Parathyroid adenoma (tissue), 2 donors: Measurements from ENCODE around the gene GPR107.

ENCODE experiments used
- H2AFZ ChIP-seq: fragments of 300-600 bp; sonication (generic); one replicate; pipeline ENCODE4 v1.7.0; 2017; ENCODE audit warnings: antibody characterized with exemption, mild to moderate bottlenecking
- H3K27ac ChIP-seq: fragments of 300-600 bp; sonication (generic); one replicate; pipeline ENCODE4 v1.7.0; 2017
- H3K27me3 ChIP-seq: fragments of 300-600 bp; sonication (generic); one replicate; pipeline ENCODE4 v1.7.0; 2017; ENCODE audit warnings: low read length; ENCODE audit not compliant: control insufficient read depth, insufficient read depth
- H3K36me3 ChIP-seq: fragments of 300-600 bp; sonication (generic); one replicate; pipeline ENCODE4 v1.7.0; 2017; ENCODE audit warnings: low read length; ENCODE audit not compliant: control insufficient read depth, insufficient read depth
- H3K4me1 ChIP-seq: fragments of 300-600 bp; sonication (generic); one replicate; pipeline ENCODE4 v1.7.0; 2017; ENCODE audit warnings: control low read depth
- H3K4me2 ChIP-seq: fragments of 300-600 bp; sonication (generic); one replicate; pipeline ENCODE4 v1.7.0; 2017; ENCODE audit warnings: low read length
- H3K4me3 ChIP-seq: fragments of 300-600 bp; sonication (generic); one replicate; pipeline ENCODE4 v1.7.0; 2017; ENCODE audit warnings: low read depth, low read length
- H3K79me2 ChIP-seq: fragments of 300-600 bp; sonication (generic); one replicate; pipeline ENCODE4 v1.7.0; 2017; ENCODE audit warnings: control low read depth
- H3K9ac ChIP-seq: fragments of 300-600 bp; sonication (generic); one replicate; pipeline ENCODE4 v1.7.0; 2017; ENCODE audit warnings: mild to moderate bottlenecking
- H3K9me3 ChIP-seq: fragments of 300-600 bp; sonication (generic); one replicate; pipeline ENCODE4 v1.7.0; 2017; ENCODE audit warnings: low read length; ENCODE audit not compliant: control insufficient read depth
- TF ChIP-seq, protein P1 (sequence below): fragments of 300-600 bp; sonication (generic); IDR thresholded peaks from one replicate; pipeline ENCODE4 v1.7.0; 2017; ENCODE audit warnings: antibody characterized with exemption, mild to moderate bottlenecking
- donor health status: primary hyperparathyroidism.

GPR107 gene

DNA sequence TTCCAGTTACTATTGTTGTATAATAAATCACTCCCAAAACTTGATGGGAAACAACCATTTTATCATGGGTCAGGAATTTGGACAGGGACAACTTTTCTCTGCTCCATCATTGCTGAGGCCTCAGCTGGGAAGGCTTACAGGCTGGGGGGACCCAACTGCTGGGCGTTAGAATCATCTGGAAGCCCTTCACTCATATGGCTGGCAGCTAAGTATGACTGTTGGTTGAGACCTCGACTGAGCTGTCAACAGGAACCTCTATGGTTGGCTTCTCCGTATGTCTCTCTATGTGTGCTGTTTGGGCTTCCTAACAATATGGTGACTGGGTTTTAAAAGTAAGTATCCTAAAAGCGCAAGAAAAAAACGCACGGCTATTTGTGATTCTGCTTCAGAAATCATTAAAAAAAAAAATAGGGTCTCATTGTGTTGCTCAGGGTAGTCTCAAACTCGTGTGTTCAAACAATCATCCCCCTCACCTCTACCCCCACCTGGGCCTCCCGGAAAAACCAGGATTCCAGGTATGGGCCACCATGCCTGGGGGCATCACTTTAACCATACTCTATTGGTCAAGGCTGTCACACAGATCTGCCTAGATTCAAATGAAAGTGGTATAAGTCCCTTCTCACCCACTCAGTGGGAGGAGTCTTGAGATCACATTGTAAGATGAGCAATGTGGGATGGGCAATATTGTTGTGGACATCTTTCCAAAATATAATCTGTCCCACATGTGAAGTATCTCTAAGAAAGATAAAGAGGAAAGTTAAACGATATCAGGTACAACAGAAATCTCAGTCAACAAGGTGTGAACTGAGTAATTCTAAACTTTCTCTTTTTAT, 26.0 kb upstream of the GPR107 start:
- H3K4me1 ChIP-seq: no peaks in the 10 kb centered on the region
- no peaks in the 10 kb centered on the region for H3K9me3 ChIP-seq
- no peak overlapping the region for H3K4me3 ChIP-seq
- TF ChIP-seq, protein P1, sequence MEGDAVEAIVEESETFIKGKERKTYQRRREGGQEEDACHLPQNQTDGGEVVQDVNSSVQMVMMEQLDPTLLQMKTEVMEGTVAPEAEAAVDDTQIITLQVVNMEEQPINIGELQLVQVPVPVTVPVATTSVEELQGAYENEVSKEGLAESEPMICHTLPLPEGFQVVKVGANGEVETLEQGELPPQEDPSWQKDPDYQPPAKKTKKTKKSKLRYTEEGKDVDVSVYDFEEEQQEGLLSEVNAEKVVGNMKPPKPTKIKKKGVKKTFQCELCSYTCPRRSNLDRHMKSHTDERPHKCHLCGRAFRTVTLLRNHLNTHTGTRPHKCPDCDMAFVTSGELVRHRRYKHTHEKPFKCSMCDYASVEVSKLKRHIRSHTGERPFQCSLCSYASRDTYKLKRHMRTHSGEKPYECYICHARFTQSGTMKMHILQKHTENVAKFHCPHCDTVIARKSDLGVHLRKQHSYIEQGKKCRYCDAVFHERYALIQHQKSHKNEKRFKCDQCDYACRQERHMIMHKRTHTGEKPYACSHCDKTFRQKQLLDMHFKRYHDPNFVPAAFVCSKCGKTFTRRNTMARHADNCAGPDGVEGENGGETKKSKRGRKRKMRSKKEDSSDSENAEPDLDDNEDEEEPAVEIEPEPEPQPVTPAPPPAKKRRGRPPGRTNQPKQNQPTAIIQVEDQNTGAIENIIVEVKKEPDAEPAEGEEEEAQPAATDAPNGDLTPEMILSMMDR: no peak
- peaks cover 29% of the 10 kb centered on the region for H3K79me2 ChIP-seq
- H3K4me2 ChIP-seq: no peak overlapping the region
- no peak overlapping the region for H3K27ac ChIP-seq
- no peak overlapping the region for H3K9ac ChIP-seq
- H2AFZ ChIP-seq: no peak overlapping the region
- H3K36me3 ChIP-seq: no peaks in the 10 kb centered on the region
- no peaks in the 10 kb centered on the region for H3K27me3 ChIP-seq

DNA sequence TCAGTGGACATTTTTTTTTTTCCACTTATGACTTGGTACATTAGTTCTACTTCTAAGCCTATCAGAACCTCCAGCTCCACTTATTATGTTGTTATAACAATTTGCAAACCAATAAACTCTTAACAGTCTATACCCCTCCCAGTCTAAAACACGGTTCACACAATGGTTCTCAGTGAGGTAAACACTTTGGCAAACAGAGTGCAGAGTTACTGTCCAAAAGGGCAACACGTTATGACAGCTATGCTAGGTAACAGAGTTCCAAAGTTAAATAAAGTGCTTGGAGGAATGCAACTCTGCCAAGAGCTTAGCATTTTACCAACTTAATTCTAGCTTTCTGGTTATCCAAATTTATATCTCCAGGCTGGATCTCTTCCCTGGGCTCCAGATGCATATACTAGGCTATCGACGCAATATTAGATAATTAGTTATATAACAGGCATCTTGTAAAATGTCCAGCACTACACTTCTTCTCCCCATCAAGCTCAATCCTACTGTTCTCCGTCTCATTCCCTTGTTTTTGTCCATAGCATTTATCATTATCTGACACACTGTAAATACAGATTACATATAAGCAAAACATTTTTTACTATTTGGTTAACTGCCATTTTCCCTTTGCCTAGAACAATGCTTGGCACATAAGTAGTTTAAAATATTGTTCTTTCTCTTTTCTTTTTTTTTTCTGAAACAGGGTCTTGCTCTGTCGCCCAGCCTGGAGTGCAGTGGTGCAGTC, 25.0 kb upstream of the GPR107 start:
- Histone ChIP-seq H3K4me3 (no peak overlapping the region), H3K4me2 (no peak overlapping the region), H3K79me2 (peaks cover 33% of the 10 kb centered on the region), H3K9me3 (no peaks in the 10 kb centered on the region), H3K4me1 (no peaks in the 10 kb centered on the region), H3K27me3 (no peaks in the 10 kb centered on the region), H3K9ac (no peak overlapping the region), H3K27ac (no peak overlapping the region), H2AFZ (no peak overlapping the region), H3K36me3 (no peaks in the 10 kb centered on the region)
- TF ChIP-seq, protein P1: no peak

DNA sequence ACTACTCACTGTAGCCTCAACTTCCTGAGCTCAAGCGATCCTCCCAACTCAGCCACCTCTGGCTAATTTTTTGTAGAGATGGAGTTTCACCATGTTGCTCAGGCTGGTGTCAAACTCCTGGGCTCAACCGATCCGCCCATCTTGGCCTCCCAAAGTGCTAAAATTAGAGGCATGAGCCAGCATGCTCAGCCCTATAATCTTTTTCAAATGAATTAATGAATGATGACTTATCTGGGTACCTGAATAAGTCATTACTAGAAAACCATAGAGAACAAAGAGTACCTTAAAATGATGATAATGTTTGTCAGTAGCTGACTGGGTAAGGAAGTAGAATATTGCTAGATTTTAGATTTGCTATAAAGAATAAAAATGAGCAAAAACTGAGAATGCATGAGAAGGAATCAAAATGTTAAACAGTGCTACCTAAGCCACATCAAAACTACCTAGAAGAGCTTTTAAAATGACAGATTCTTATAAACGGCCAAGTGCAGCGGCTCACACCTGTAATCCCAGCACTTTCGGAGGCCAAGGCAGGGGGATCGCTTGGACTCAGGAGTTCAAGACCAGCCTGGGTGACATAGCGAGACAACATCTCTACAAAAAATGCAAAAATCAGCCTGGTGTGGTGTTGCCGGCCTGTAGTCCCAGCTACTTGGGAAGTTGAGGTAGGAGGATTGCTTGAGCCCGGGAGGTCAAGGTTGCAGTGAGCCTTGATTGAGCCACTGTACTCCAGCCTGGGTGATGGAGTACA, 24.3 kb upstream of the GPR107 start:
- Histone ChIP-seq H3K4me3 (no peak overlapping the region), H3K36me3 (no peaks in the 10 kb centered on the region), H3K9ac (no peak overlapping the region), H2AFZ (no peak overlapping the region), H3K27me3 (no peaks in the 10 kb centered on the region), H3K79me2 (peaks cover 33% of the 10 kb centered on the region), H3K4me2 (no peak overlapping the region), H3K4me1 (no peaks in the 10 kb centered on the region), H3K9me3 (no peaks in the 10 kb centered on the region), H3K27ac (no peak overlapping the region)
- TF ChIP-seq, protein P1: no peak

DNA sequence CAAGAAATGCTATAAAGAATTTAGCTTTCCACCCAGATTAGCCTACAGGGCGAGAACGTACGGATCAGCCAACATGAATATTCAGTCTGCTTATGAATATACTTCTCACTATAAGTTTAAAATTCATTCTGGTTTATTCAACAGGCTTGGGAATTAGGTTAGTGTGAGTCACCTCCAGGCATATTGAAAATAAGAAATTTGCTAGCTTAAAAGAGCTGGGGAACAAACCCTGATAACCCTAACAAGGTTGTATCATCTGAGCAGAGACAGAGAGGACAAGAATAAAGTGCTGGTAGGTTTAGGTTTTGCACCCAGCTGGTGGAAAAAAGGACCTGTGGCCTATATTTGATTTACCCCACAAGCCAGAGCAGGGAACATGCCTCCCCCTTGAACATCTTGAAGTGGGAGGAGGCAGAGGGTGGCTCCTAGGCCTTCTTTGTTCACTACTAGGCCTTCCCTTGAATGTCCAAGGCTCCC, 23.0 kb upstream of the GPR107 start:
- Histone ChIP-seq H3K4me2 (no peak overlapping the region), H3K36me3 (no peaks in the 10 kb centered on the region), H3K9me3 (no peaks in the 10 kb centered on the region), H3K9ac (no peak overlapping the region), H2AFZ (no peak overlapping the region), H3K4me3 (no peak overlapping the region), H3K27ac (no peak overlapping the region), H3K79me2 (peaks cover 35% of the 10 kb centered on the region), H3K27me3 (no peaks in the 10 kb centered on the region), H3K4me1 (no peaks in the 10 kb centered on the region)
- TF ChIP-seq, protein P1: no peak
